HepG2 (cell line): ENCODE results near the gene SNX18. TPM values are rescaled to one million over a fixed set of nuclear protein-coding genes. Genes with fewer than 3 reads are reported as not detected.

Experiments used
- ATAC-seq: fragments of 200-7000 bp; cut with Tn5 transposase; 3 replicates; pipeline ENCODE4 v1.9.1; 2020; ENCODE audit warnings: mild to moderate bottlenecking, moderate library complexity
- BruUV-seq: library from RNA; stranded (reverse); fragments of 400-500 nt; replicated peaks from 2 replicates; lab custom pipeline; 2021; lab: Mats Ljungman, UMichigan
- CTCF ChIA-PET: fragments of 300-600 bp; formaldehyde crosslinking; extraction: SDS; loops from one replicate; lab custom pipeline; 2021; ENCODE audit warnings: low total read pairs, inconsistent platforms, low intra/inter-chr PET ratio; lab: Yijun Ruan, JAX
- POLR2A ChIA-PET: fragments of 350-600 bp; sonication (Branson Sonifier 250); formaldehyde crosslinking; loops from one replicate; lab custom pipeline; 2020; ENCODE audit warnings: antibody characterized with exemption, inconsistent platforms; lab: Yijun Ruan, JAX
- DNase-seq: peaks from one replicate; pipeline ENCODE4 v3.0.0-alpha.2; 2015; ENCODE audit warnings: low spot score
- FAIRE-seq: peaks from 3 replicates; lab custom pipeline; 2011; peaks lifted over from hg19 to GRCh38; lab: Jason Lieb, UNC
- H2AFZ ChIP-seq: one replicate; pipeline ENCODE4 v1.6.1; 2011; ENCODE audit warnings: low read length, inconsistent platforms
- H3K27ac ChIP-seq: fragments of 300-600 bp; 3 replicates; pipeline ENCODE4 v1.8.0; 2011; ENCODE audit warnings: mixed run types, mild to moderate bottlenecking, mixed read lengths, low read length, inconsistent platforms; ENCODE audit not compliant: insufficient read depth; ENCODE audit errors: extremely low read length
- H3K27me3 ChIP-seq, 2 experiments: fragments of 200-600 bp in 1 of 2; 2 replicates in 1 of 2; 3 replicates in 1 of 2; pipeline versions ENCODE4 v1.6.0 to v1.8.0; 2011; ENCODE audit warnings: low read length in 2 of 2, mild to moderate bottlenecking in 2 of 2, moderate library complexity in 2 of 2, inconsistent platforms in 1 of 2; ENCODE audit not compliant: insufficient read depth in 2 of 2, control insufficient read depth in 1 of 2
- H3K36me3 ChIP-seq, 2 experiments: fragments of 200-600 bp in 1 of 2; replicated peaks in 1 of 2; 2 replicates in 1 of 2; 3 replicates in 1 of 2; pipeline versions ENCODE4 v1.5.1 to v1.8.0; 2011; ENCODE audit warnings: low read length in 2 of 2, inconsistent platforms in 1 of 2; ENCODE audit not compliant: insufficient read depth in 2 of 2, control insufficient read depth in 1 of 2
- H3K4me1 ChIP-seq: 2 replicates; pipeline ENCODE4 v1.5.1; 2012; ENCODE audit warnings: low read length, inconsistent platforms; ENCODE audit not compliant: insufficient read depth
- H3K4me2 ChIP-seq: 2 replicates; pipeline ENCODE4 v1.6.0; 2011; ENCODE audit warnings: low read depth, low read length, inconsistent platforms
- H3K4me3 ChIP-seq, 3 experiments: fragments of 200-600 bp in 1 of 3; sonication (generic), shearing (Covaris generic) in 1 of 3; replicated peaks in 1 of 3; 2 replicates each; pipeline ENCODE4 v1.5.1; 2011 to 2016; ENCODE audit warnings: low read length in 3 of 3, inconsistent platforms in 2 of 3, low read depth in 2 of 3, mild to moderate bottlenecking in 2 of 3, control low read depth in 1 of 3, mixed read lengths in 1 of 3; ENCODE audit not compliant: insufficient read depth in 1 of 3
- H3K79me2 ChIP-seq: one replicate; pipeline ENCODE4 v1.6.1; 2011; ENCODE audit warnings: low read length, inconsistent platforms; ENCODE audit not compliant: insufficient read depth
- H3K9ac ChIP-seq: 2 replicates; pipeline ENCODE4 v1.6.0; 2011; ENCODE audit warnings: mild to moderate bottlenecking, low read depth, low read length, inconsistent platforms; ENCODE audit not compliant: insufficient read depth
- H3K9me3 ChIP-seq: 2 replicates; pipeline ENCODE4 v1.5.1; 2012; ENCODE audit warnings: mild to moderate bottlenecking, low read length
- H4K20me1 ChIP-seq: 2 replicates; pipeline ENCODE4 v1.6.0; 2011; ENCODE audit warnings: inconsistent platforms, mild to moderate bottlenecking, low read length, moderate library complexity; ENCODE audit not compliant: insufficient read depth
- AKAP8 ChIP-seq: sonication (generic); formaldehyde crosslinking; IDR thresholded peaks from 2 replicates; pipeline ENCODE4 v1.5.1; 2020; ENCODE audit warnings: mild to moderate bottlenecking, missing genetic modification reagents
- ARHGAP35 ChIP-seq: sonication (generic); formaldehyde crosslinking; IDR thresholded peaks from 2 replicates; pipeline ENCODE4 v1.9.0; 2022; ENCODE audit warnings: mild to moderate bottlenecking, inconsistent platforms, moderate library complexity, missing genetic modification reagents, borderline replicate concordance
- KDM2A ChIP-seq: sonication (generic); formaldehyde crosslinking; IDR thresholded peaks from 2 replicates; pipeline ENCODE4 v1.4.0; 2020; ENCODE audit warnings: low read depth, missing genetic modification reagents, borderline replicate concordance
- KLF15 ChIP-seq: sonication (generic); formaldehyde crosslinking; IDR thresholded peaks from 2 replicates; pipeline ENCODE4 v1.8.1; 2023; ENCODE audit warnings: borderline replicate concordance, mild to moderate bottlenecking, inconsistent platforms, missing genetic modification reagents, mixed read lengths
- MED1 ChIP-seq: sonication (generic); formaldehyde crosslinking; IDR thresholded peaks from 2 replicates; pipeline ENCODE4 v1.4.0; 2020; ENCODE audit warnings: missing genetic modification reagents
- PLRG1 ChIP-seq: fragments of 450-650 bp; conservative IDR thresholded peaks from 2 replicates; pipeline ENCODE4 v1.6.1; 2016
- RNF219 ChIP-seq: sonication (generic); formaldehyde crosslinking; IDR thresholded peaks from 2 replicates; pipeline ENCODE4 v1.5.0; 2020; ENCODE audit warnings: mild to moderate bottlenecking, missing genetic modification reagents
- RXRB ChIP-seq: IDR thresholded peaks from 2 replicates; pipeline ENCODE4 v1.6.1; 2016; ENCODE audit warnings: borderline replicate concordance, missing genetic modification reagents, missing compliant biosample characterization
- SETDB1 ChIP-seq: sonication (generic); formaldehyde crosslinking; IDR thresholded peaks from 2 replicates; pipeline ENCODE4 v1.5.1; 2020; ENCODE audit warnings: missing genetic modification reagents, mild to moderate bottlenecking, borderline replicate concordance
- TAF15 ChIP-seq: fragments of 200-400 bp; formaldehyde crosslinking; IDR thresholded peaks from one replicate; pipeline ENCODE4 v1.6.1; 2018; ENCODE audit warnings: mild to moderate bottlenecking, low read depth, low read length; ENCODE audit not compliant: poor library complexity, severe bottlenecking
- ZBTB3 ChIP-seq: sonication (generic); formaldehyde crosslinking; IDR thresholded peaks from 2 replicates; pipeline ENCODE4 v1.4.0; 2020; ENCODE audit warnings: low read depth, mild to moderate bottlenecking, moderate library complexity, missing genetic modification reagents, borderline replicate concordance
- ZFP1 ChIP-seq: IDR thresholded peaks from 2 replicates; pipeline ENCODE4 v1.6.1; 2016
- ZNF232 ChIP-seq: sonication (generic); formaldehyde crosslinking; IDR thresholded peaks from 2 replicates; pipeline ENCODE4 v1.4.0; 2020; ENCODE audit warnings: missing genetic modification reagents, borderline replicate concordance
- ZNF276 ChIP-seq: sonication (generic); formaldehyde crosslinking; IDR thresholded peaks from 2 replicates; pipeline ENCODE4 v1.4.0; 2020; ENCODE audit warnings: mild to moderate bottlenecking, low read depth, missing genetic modification reagents
- ZNF337 ChIP-seq: sonication (generic); formaldehyde crosslinking; IDR thresholded peaks from 2 replicates; pipeline ENCODE4 v1.5.1; 2020; ENCODE audit warnings: missing genetic modification reagents, low read depth, mild to moderate bottlenecking, borderline replicate concordance
- ZNF432 ChIP-seq: sonication (generic); formaldehyde crosslinking; IDR thresholded peaks from 2 replicates; pipeline ENCODE4 v1.5.0; 2020; ENCODE audit warnings: missing genetic modification reagents, mild to moderate bottlenecking, borderline replicate concordance
- ZNF563 ChIP-seq: sonication (generic); formaldehyde crosslinking; IDR thresholded peaks from 2 replicates; pipeline ENCODE4 v1.8.0; 2022; ENCODE audit warnings: mild to moderate bottlenecking, moderate library complexity, missing genetic modification reagents
- ZNF670 ChIP-seq: sonication (generic); formaldehyde crosslinking; IDR thresholded peaks from 2 replicates; pipeline ENCODE4 v1.8.0; 2022; ENCODE audit warnings: mild to moderate bottlenecking, missing genetic modification reagents, borderline replicate concordance
- WGBS: methylation state at CpG from one replicate; pipeline ENCODE4 v1.1.6; 2017; ENCODE audit warnings: low lambda C conversion rate; 5-methylcytosine and 5-hydroxymethylcytosine counted together
- in situ Hi-C: cut with HindIII; loops from 2 replicates; pipeline ENCODE4 v1.10.0; 2017; ENCODE audit warnings: low pct_unique_long_range_greater_than_20kb; ENCODE audit not compliant: extremely low pct_ligation_motif_present
- intact Hi-C: fragments of 100-400 bp; cut with micrococcal nuclease; formaldehyde crosslinking; loops from one replicate; pipeline ENCODE4 v1.10.0; 2022; ENCODE audit not compliant: unreplicated experiment
- polyA plus RNA-seq, 8 experiments: library from polyadenylated mRNA; depleted of rRNA in 3 of 8; stranded (reverse) in 7 of 8; unstranded in 1 of 8; fragments of >200 nt; fragmentation: Illumina TruSeq in 4 of 8; extraction: Trizol in 4 of 8; gene quantifications; 2 replicates each; pipeline versions ENCODE4 v1.2.1 to v1.2.3, GENCODE V29; 2011 to 2016; ENCODE audit warnings: low read depth in 4 of 8, missing spikeins in 1 of 8, mixed read lengths in 1 of 8; ENCODE audit not compliant: insufficient read depth in 1 of 8
- total RNA-seq, 5 experiments: library from RNA; depleted of rRNA; stranded (reverse); fragments of >200 nt; fragmentation: Illumina TruSeq; extraction: Trizol; gene quantifications; 2 replicates each; pipeline ENCODE4 v1.2.3, GENCODE V29; 2016; ENCODE audit warnings: low read depth in 1 of 5

SNX18 gene
- total and polyA plus RNA-seq, 2 of the 13 experiments (the other 11 are each of a cell fraction or from before 2014, with no cell fraction given): 2.3 to 6.2 TPM

GRCh38 chr5:54521856-54522479, 4.4 kb downstream of the SNX18 start:
- H4K20me1 ChIP-seq: 0 out of 2 replicates have a peak, but pooled peaks cover 5% of the 10 kb centered on the region
- H3K9me3 ChIP-seq: no peaks in the 10 kb centered on the region
- DNase-seq (no peak), ATAC-seq (no peak), FAIRE-seq (no peak)
- in situ Hi-C loops (loop anchor here (25.0 kb wide), 1 partner anchor 640 kb away; the partner anchor contains the start of genes CDC20B and GPX8), intact Hi-C loops (loop anchor here (10.0 kb wide), 1 partner anchor 103 kb away; no protein-coding TSS in a partner anchor)
- H3K79me2 ChIP-seq: peaks cover 22% of the 10 kb centered on the region
- TF ChIP-seq ZNF337 (CRISPR knock-in tag) (no peak), ZNF563 (CRISPR knock-in tag) (no peak), PLRG1 (no peak), ZNF276 (CRISPR knock-in tag) (no peak), ZNF232 (CRISPR knock-in tag) (no peak), ZNF670 (CRISPR knock-in tag) (no peak), RXRB (CRISPR knock-in tag) (no peak), ZNF432 (CRISPR knock-in tag) (no peak), MED1 (CRISPR knock-in tag) (no peak), RNF219 (no peak), ZBTB3 (CRISPR knock-in tag) (no peak), KDM2A (no peak), KLF15 (CRISPR knock-in tag) (no peak), TAF15 (no peak), SETDB1 (CRISPR knock-in tag) (no peak), ZFP1 (CRISPR knock-in tag) (no peak), ARHGAP35 (no peak), AKAP8 (CRISPR knock-in tag) (no peak)
- ChIA-PET POLR2A (no interaction called here), CTCF (no interaction called here)
- 94% methylated on average over 5 of the region's 5 CpGs for WGBS
- peak overlapping the region; percentile 4; the same call in 1 of the 2 replicates for H3K4me2 ChIP-seq
- H3K4me3 ChIP-seq: no peak overlapping the region
- no peak overlapping the region for H3K27ac ChIP-seq
- no TSS peak for BruUV-seq
- H3K36me3 ChIP-seq: no peaks in the 10 kb centered on the region
- H3K27me3 ChIP-seq: no peaks in the 10 kb centered on the region
- no peak overlapping the region for H2AFZ ChIP-seq
- H3K9ac ChIP-seq: no peak overlapping the region
- H3K4me1 ChIP-seq: peaks cover 38% of the 10 kb centered on the region
